Measurements from ENCODE around the gene PBXIP1.

Gene PBXIP1

GRCh38 chr1:154956544-154956941, 644 bp upstream of the PBXIP1 start:
- DNase-seq: peak; percentile 60

GRCh38 chr1:154955039-154955717, 721 bp downstream of the PBXIP1 start:
- DNase-seq: peak; percentile 64

- DNase-seq: no peak
These were observed 1.4 kb downstream of the PBXIP1 start for GRCh38 chr1:154954541-154954940.

- peak; percentile 28 for DNase-seq
These were observed 2.3 kb downstream of the PBXIP1 start for GRCh38 chr1:154953611-154954038.

GRCh38 chr1:154952664-154953063, 3.2 kb downstream of the PBXIP1 start:
- DNase-seq: no peak

GRCh38 chr1:154951901-154952657, 3.8 kb downstream of the PBXIP1 start:
- no peak for DNase-seq

- DNase-seq: no peak
These were observed 7.8 kb downstream of the PBXIP1 start for GRCh38 chr1:154948079-154948478.

- DNase-seq: peak; percentile 44
These were observed 9.7 kb downstream of the PBXIP1 start for GRCh38 chr1:154945962-154946850.

GRCh38 chr1:154945160-154945961, 10.5 kb downstream of the PBXIP1 start:
- DNase-seq: no peak

GRCh38 chr1:154944401-154945159, 11.3 kb downstream of the PBXIP1 start:
- DNase-seq: no peak

- peak; percentile 29 for DNase-seq
These were observed 12.1 kb downstream of the PBXIP1 start for GRCh38 chr1:154943649-154944400.

- peak; percentile 36 for DNase-seq
These were observed 14.4 kb downstream of the PBXIP1 start for GRCh38 chr1:154941333-154942013.

- DNase-seq: no peak
These were observed 15.2 kb downstream of the PBXIP1 start for GRCh38 chr1:154940651-154941194.

GRCh38 chr1:154940213-154940560, 15.7 kb downstream of the PBXIP1 start:
- DNase-seq: no peak

GRCh38 chr1:154938604-154939399, 17.1 kb downstream of the PBXIP1 start:
- DNase-seq: no peak

GRCh38 chr1:154937988-154938386, 17.9 kb downstream of the PBXIP1 start:
- no peak for DNase-seq

- peak; percentile 95 for DNase-seq
These were observed 18.6 kb downstream of the PBXIP1 start for GRCh38 chr1:154937085-154937987.

GRCh38 chr1:154936555-154937084, 19.3 kb downstream of the PBXIP1 start, which contains the start of gene PMVK:
Gene PMVK (minus strand): TSS chr1:154936719. CDS start chr1:154936685, 34 bp downstream.
- DNase-seq: peak; percentile 97

All from midbrain (tissue), 1 donor.